Keratinocyte (primary cell): ENCODE results near the gene AMZ1.
"Not testable (repeated sequence)": the region's sequence is repeated elsewhere in the genome, so short reads cannot be mapped to it uniquely, and the experiment has no call there.

Experiments
- CTCF ChIP-seq, 3 experiments: IDR thresholded peaks in 1 of 3; conservative IDR thresholded peaks in 1 of 3; optimal IDR thresholded peaks in 1 of 3; 2 replicates in 2 of 3; 3 replicates in 1 of 3; pipeline versions ENCODE3 to v1.5.1; 2011; ENCODE audit warnings: low read length in 3 of 3, mild to moderate bottlenecking in 3 of 3, moderate library complexity in 2 of 3, control low read depth in 1 of 3, inconsistent platforms in 1 of 3; ENCODE audit not compliant: insufficient read depth in 2 of 3; ENCODE audit errors: extremely low read depth in 1 of 3
- EZH2 ChIP-seq: IDR thresholded peaks from one replicate; pipeline ENCODE4 v1.6.1; 2012; ENCODE audit warnings: inconsistent platforms, mild to moderate bottlenecking, low read length, moderate library complexity

- TF ChIP-seq EZH2, result peak; percentile 40
- not testable (repeated sequence) for TF ChIP-seq CTCF (optimal IDR thresholded peaks at IDR 0.05 in 1 of 3, IDR thresholded peaks at IDR 0.05 in 1 of 3, conservative IDR thresholded peaks at IDR 0.05 in 1 of 3; ENCODE audit: extremely low read depth in 1 of 3, insufficient read depth in 2 of 3, low read length in 3 of 3)
These were observed 8.6 kb upstream of the AMZ1 start for GRCh38 chr7:2679135-2680127.
